ENCODE results near the gene IPO7. TPM values are rescaled to one million over a fixed set of nuclear protein-coding genes. Genes with fewer than 3 reads are reported as not detected.

Gene IPO7
- polyA plus RNA-seq, 1 experiment, result 80.6 TPM

GRCh38 chr11:9470765-9471164 is 86.3 kb downstream of the IPO7 start:
- H3K4me3 ChIP-seq (ENCODE audit: low read depth, low read length), result no peak overlapping the region
- POLR2A ChIA-PET, result no interaction called here
- no peak for TF ChIP-seq CTCF (IDR thresholded peaks at IDR 0.05; ENCODE audit: low read depth, low read length)
- H3K27ac ChIP-seq (ENCODE audit: low read depth, low read length), result no peak overlapping the region
- DNase-seq (ENCODE audit: low read depth, low spot score), result no peak
- CTCF ChIA-PET, result no interaction called here
- H3K9me3 ChIP-seq (ENCODE audit: control insufficient read depth, insufficient read depth, low read length), result no peaks in the 10 kb centered on the region
- no peaks in the 10 kb centered on the region for H3K27me3 ChIP-seq (ENCODE audit: control insufficient read depth, insufficient read depth, low read length)

GRCh38 chr11:9473408-9473807 is 89.0 kb downstream of the IPO7 start:
- ChIA-PET POLR2A (interaction anchor here (1.4 kb wide), 1 partner anchor 13 kb away, joined by 7 read pairs; the partner anchor contains the start of gene ZNF143), CTCF (interaction anchor here (3.3 kb wide), 1 partner anchor 33 kb away, joined by 20 read pairs; no protein-coding TSS in a partner anchor)
- Histone ChIP-seq H3K9me3 (ENCODE audit: control insufficient read depth, insufficient read depth, low read length) (no peaks in the 10 kb centered on the region), H3K4me3 (ENCODE audit: low read depth, low read length) (no peak overlapping the region), H3K27ac (ENCODE audit: low read depth, low read length) (no peak overlapping the region), H3K27me3 (ENCODE audit: control insufficient read depth, insufficient read depth, low read length) (no peaks in the 10 kb centered on the region)
- no peak for TF ChIP-seq CTCF (IDR thresholded peaks at IDR 0.05; ENCODE audit: low read depth, low read length)
- no peak for DNase-seq (ENCODE audit: low read depth, low spot score)

- no peak overlapping the region for H3K27ac ChIP-seq (ENCODE audit: low read depth, low read length)
- ChIA-PET POLR2A (no interaction called here), CTCF (interaction anchor here (0.6 to 2.7 kb wide), 2 partner anchors 10 to 27 kb away, joined by 4 to 16 read pairs; no protein-coding TSS in a partner anchor)
- no peak for TF ChIP-seq CTCF (IDR thresholded peaks at IDR 0.05; ENCODE audit: low read depth, low read length)
- DNase-seq (ENCODE audit: low read depth, low spot score), result no peak
- H3K9me3 ChIP-seq (ENCODE audit: control insufficient read depth, insufficient read depth, low read length), result no peaks in the 10 kb centered on the region
- H3K27me3 ChIP-seq (ENCODE audit: control insufficient read depth, insufficient read depth, low read length), result no peaks in the 10 kb centered on the region
- H3K4me3 ChIP-seq (ENCODE audit: low read depth, low read length), result no peak overlapping the region
These were observed 95.4 kb downstream of the IPO7 start for GRCh38 chr11:9479899-9480298.

GRCh38 chr11:9489080-9489765 is 104.8 kb downstream of the IPO7 start:
- TF ChIP-seq CTCF (IDR thresholded peaks at IDR 0.05; ENCODE audit: low read depth, low read length), result no peak
- H3K27me3 ChIP-seq (ENCODE audit: control insufficient read depth, insufficient read depth, low read length), result no peaks in the 10 kb centered on the region
- POLR2A ChIA-PET, result interaction anchor here (0.9 to 2.1 kb wide), 4 partner anchors 9 to 84 kb away, joined by 3 to 27 read pairs (median 8); partner anchors contain the start of genes WEE1 and ZNF143
- no peaks in the 10 kb centered on the region for H3K9me3 ChIP-seq (ENCODE audit: control insufficient read depth, insufficient read depth, low read length)
- peak; percentile 23 for DNase-seq (ENCODE audit: low read depth, low spot score)
- CTCF ChIA-PET, result interaction anchor here (6.8 kb wide), 1 partner anchor 17 kb away, joined by 61 read pairs; no protein-coding TSS in a partner anchor
- H3K27ac ChIP-seq (ENCODE audit: low read depth, low read length), result peak overlapping the region; percentile 63
- H3K4me3 ChIP-seq (ENCODE audit: low read depth, low read length), result peak overlapping the region; percentile 20

GRCh38 chr11:9490376-9490775 is 105.9 kb downstream of the IPO7 start:
- Histone ChIP-seq H3K4me3 (ENCODE audit: low read depth, low read length) (no peak overlapping the region), H3K27ac (ENCODE audit: low read depth, low read length) (no peak overlapping the region), H3K9me3 (ENCODE audit: control insufficient read depth, insufficient read depth, low read length) (no peaks in the 10 kb centered on the region), H3K27me3 (ENCODE audit: control insufficient read depth, insufficient read depth, low read length) (no peaks in the 10 kb centered on the region)
- no peak for TF ChIP-seq CTCF (IDR thresholded peaks at IDR 0.05; ENCODE audit: low read depth, low read length)
- ChIA-PET CTCF (interaction anchor here (0.7 to 6.8 kb wide), 3 partner anchors 10 to 44 kb away, joined by 4 to 61 read pairs (median 5); no protein-coding TSS in a partner anchor), POLR2A (interaction anchor here (0.6 to 2.1 kb wide), 4 partner anchors 13 to 437 kb away, joined by 3 to 27 read pairs (median 8); partner anchors contain the start of gene ZNF143)
- DNase-seq (ENCODE audit: low read depth, low spot score), result no peak
